Subcutaneous adipose tissue (tissue), 4 donors: Measurements from ENCODE around the gene NCOA6. TPM values are rescaled to one million over a fixed set of nuclear protein-coding genes. Genes with fewer than 3 reads are reported as not detected.

ENCODE experiments used
- CTCF ChIP-seq: fragments of 450-650 bp; IDR thresholded peaks from one replicate; pipeline ENCODE4 v1.5.1; 2016; ENCODE audit warnings: low read depth, mild to moderate bottlenecking, control low read depth, antibody characterized with exemption, moderate library complexity
- total RNA-seq, 4 donors: library from RNA; depleted of rRNA; stranded (reverse); fragments of >200 nt; gene quantifications; one replicate each; pipeline ENCODE4 v1.1.0, GENCODE V29; 2016

The NCOA6 gene
- total RNA-seq, 4 donors from 2014 or later: 16.0 to 23.5 (median 20.4) TPM

- TF ChIP-seq CTCF: no peak
These were observed 38.8 kb upstream of the NCOA6 start for GRCh38 chr20:34864216-34864615.

GRCh38 chr20:34863421-34863965 lies 38.0 kb upstream of the NCOA6 start:
- TF ChIP-seq CTCF: no peak

- TF ChIP-seq CTCF: no peak
These were observed 37.3 kb upstream of the NCOA6 start for GRCh38 chr20:34862724-34863123.

GRCh38 chr20:34861386-34862084 lies 36.1 kb upstream of the NCOA6 start:
- TF ChIP-seq CTCF: no peak

- TF ChIP-seq CTCF: no peak
These were observed 34.5 kb upstream of the NCOA6 start for GRCh38 chr20:34859826-34860545.

GRCh38 chr20:34859367-34859766 lies 33.9 kb upstream of the NCOA6 start:
- no peak for TF ChIP-seq CTCF

GRCh38 chr20:34852298-34852697 lies 26.8 kb upstream of the NCOA6 start:
- TF ChIP-seq CTCF: no peak
